Cardiac muscle cell (in vitro differentiated cells and primary cell): ENCODE measurements around the gene RAMP3. TPM values are rescaled to one million over a fixed set of nuclear protein-coding genes. Genes with fewer than 3 reads are reported as not detected.

Source experiments
- DNase-seq, 2 donors: peaks; one replicate each; pipeline versions ENCODE4 v3.0.0 to v3.0.0-alpha.2; 2010 to 2017; ENCODE audit warnings: low read depth in 1 of 2, low spot score in 1 of 2
- H3K27ac ChIP-seq: fragments of 200-600 bp; sonication (generic); 2 replicates; pipeline ENCODE4 v1.5.1; 2016
- H3K27me3 ChIP-seq: fragments of 200-600 bp; sonication (generic); 2 replicates; pipeline ENCODE4 v1.6.0; 2016; ENCODE audit warnings: control low read depth
- H3K36me3 ChIP-seq: fragments of 200-600 bp; sonication (generic); 2 replicates; pipeline ENCODE4 v1.5.1; 2016; ENCODE audit warnings: control low read depth
- H3K4me1 ChIP-seq: fragments of 200-600 bp; sonication (generic); 2 replicates; pipeline ENCODE4 v1.8.1; 2017; ENCODE audit warnings: low read depth, mild to moderate bottlenecking, mixed run types
- H3K4me3 ChIP-seq: fragments of 200-600 bp; sonication (generic); 2 replicates; pipeline ENCODE4 v1.5.1; 2016; ENCODE audit warnings: mild to moderate bottlenecking
- H3K9me3 ChIP-seq: fragments of 200-600 bp; sonication (generic); 2 replicates; pipeline ENCODE4 v1.5.1; 2017; ENCODE audit warnings: low read depth, mild to moderate bottlenecking, control low read depth
- CTCF ChIP-seq: IDR thresholded peaks from 2 replicates; pipeline ENCODE4 v1.5.1; 2012; ENCODE audit warnings: low read depth, mild to moderate bottlenecking, low read length
- polyA plus RNA-seq: library from polyadenylated mRNA; unstranded; fragments of >200 nt; fragmentation: Nextera tagmentation; extraction: Ambion mirVana; gene quantifications from 2 replicates; pipeline ENCODE4 v1.2.1, GENCODE V29; 2016
- total RNA-seq: library from RNA; depleted of rRNA; stranded (reverse); fragments of >200 nt; gene quantifications from 2 replicates; pipeline ENCODE4 v1.2.3, GENCODE V29; 2016

Gene RAMP3
- total and polyA plus RNA-seq, 2 experiments from 2014 or later = not detected

- Histone ChIP-seq H3K4me3 (no peak overlapping the region), H3K9me3 (no peaks in the 10 kb centered on the region), H3K4me1 (no peaks in the 10 kb centered on the region), H3K36me3 (no peaks in the 10 kb centered on the region), H3K27ac (no peak overlapping the region), H3K27me3 (no peaks in the 10 kb centered on the region)
- no peak for DNase-seq
- TF ChIP-seq CTCF = no peak
Observed at GRCh38 chr7:45143616-45144015, 14.0 kb upstream of the RAMP3 start.

- no peak for TF ChIP-seq CTCF
- Histone ChIP-seq H3K4me3 (no peak overlapping the region), H3K4me1 (no peaks in the 10 kb centered on the region), H3K27me3 (no peaks in the 10 kb centered on the region), H3K36me3 (no peaks in the 10 kb centered on the region), H3K27ac (no peak overlapping the region), H3K9me3 (no peaks in the 10 kb centered on the region)
- no peak for DNase-seq
Observed at GRCh38 chr7:45145881-45146280, 11.7 kb upstream of the RAMP3 start.

- Histone ChIP-seq H3K27me3 (no peaks in the 10 kb centered on the region), H3K9me3 (no peaks in the 10 kb centered on the region), H3K36me3 (no peaks in the 10 kb centered on the region), H3K27ac (no peak overlapping the region), H3K4me1 (no peaks in the 10 kb centered on the region), H3K4me3 (no peak overlapping the region)
- TF ChIP-seq CTCF = no peak
- peak in 1 of 2 donors; percentile 14 for DNase-seq
Observed at GRCh38 chr7:45146531-45147379, 10.8 kb upstream of the RAMP3 start.

- H3K4me3 ChIP-seq = no peak overlapping the region
- H3K9me3 ChIP-seq = no peaks in the 10 kb centered on the region
- H3K36me3 ChIP-seq = no peaks in the 10 kb centered on the region
- DNase-seq = peak in 1 of 2 donors; percentile 11
- H3K4me1 ChIP-seq = no peaks in the 10 kb centered on the region
- H3K27ac ChIP-seq = no peak overlapping the region
- H3K27me3 ChIP-seq = no peaks in the 10 kb centered on the region
- TF ChIP-seq CTCF = no peak
Observed at GRCh38 chr7:45147858-45148652, 9.5 kb upstream of the RAMP3 start.

- H3K9me3 ChIP-seq = no peaks in the 10 kb centered on the region
- no peaks in the 10 kb centered on the region for H3K27me3 ChIP-seq
- H3K4me3 ChIP-seq = no peak overlapping the region
- DNase-seq = no peak
- H3K27ac ChIP-seq = no peak overlapping the region
- no peaks in the 10 kb centered on the region for H3K4me1 ChIP-seq
- H3K36me3 ChIP-seq = no peaks in the 10 kb centered on the region
- no peak for TF ChIP-seq CTCF
Observed at GRCh38 chr7:45148653-45148973, 9.0 kb upstream of the RAMP3 start.
